Smooth muscle cell (in vitro differentiated cells): Measurements from ENCODE around the gene CENPP. TPM values are rescaled to one million over a fixed set of nuclear protein-coding genes. Genes with fewer than 3 reads are reported as not detected.

Experiments
- DNase-seq: peaks from one replicate; lab custom pipeline; 2025; ENCODE audit not compliant: unreplicated experiment; lab: John Stamatoyannopoulos, UW
- H2AFZ ChIP-seq: fragments of 200-600 bp; sonication (generic); 2 replicates; pipeline ENCODE4 v1.6.0; 2016; ENCODE audit warnings: antibody characterized with exemption, low read depth, mild to moderate bottlenecking
- H3F3A ChIP-seq: fragments of 200-600 bp; sonication (generic); 2 replicates; pipeline ENCODE4 v1.6.0; 2017; ENCODE audit warnings: antibody characterized with exemption, low read depth
- H3K27ac ChIP-seq: fragments of 200-600 bp; sonication (generic); 2 replicates; pipeline ENCODE4 v1.5.1; 2016; ENCODE audit warnings: low read depth, mild to moderate bottlenecking
- H3K27me3 ChIP-seq: fragments of 200-600 bp; sonication (generic); 2 replicates; pipeline ENCODE4 v1.6.1; 2016; ENCODE audit warnings: low read depth, mild to moderate bottlenecking
- H3K36me3 ChIP-seq: fragments of 200-600 bp; sonication (generic); 2 replicates; pipeline ENCODE4 v1.5.1; 2016; ENCODE audit warnings: low read depth
- H3K4me1 ChIP-seq: fragments of 200-600 bp; sonication (generic); 2 replicates; pipeline ENCODE4 v1.5.1; 2016; ENCODE audit warnings: low read depth
- H3K4me2 ChIP-seq: fragments of 200-600 bp; sonication (generic); 2 replicates; pipeline ENCODE4 v1.6.0; 2016; ENCODE audit warnings: mild to moderate bottlenecking
- H3K4me3 ChIP-seq: fragments of 200-600 bp; sonication (generic); 2 replicates; pipeline ENCODE4 v1.5.1; 2016; ENCODE audit warnings: mild to moderate bottlenecking
- H3K79me2 ChIP-seq: fragments of 200-600 bp; sonication (generic); 2 replicates; pipeline ENCODE4 v1.6.0; 2016; ENCODE audit warnings: low read depth, mild to moderate bottlenecking
- H3K9ac ChIP-seq: fragments of 200-600 bp; sonication (generic); 2 replicates; pipeline ENCODE4 v1.6.0; 2016; ENCODE audit warnings: low read depth
- H3K9me3 ChIP-seq: fragments of 200-600 bp; sonication (generic); replicated peaks from 2 replicates; pipeline ENCODE4 v1.5.1; 2016; ENCODE audit warnings: low read depth
- H4K20me1 ChIP-seq: fragments of 200-600 bp; sonication (generic); 2 replicates; pipeline ENCODE4 v1.6.0; 2016; ENCODE audit warnings: low read depth
- WGBS: methylation state at CpG from one replicate; pipeline ENCODE4 v1.1.7; 2016; ENCODE audit warnings: low lambda C conversion rate; 5-methylcytosine and 5-hydroxymethylcytosine counted together
- polyA plus RNA-seq: library from polyadenylated mRNA; unstranded; fragments of >200 nt; fragmentation: Nextera tagmentation; extraction: Ambion mirVana; gene quantifications from 2 replicates; pipeline ENCODE4 v1.2.1, GENCODE V29; 2016
- total RNA-seq: library from RNA; depleted of rRNA; stranded (reverse); fragments of >200 nt; gene quantifications from 2 replicates; pipeline ENCODE4 v1.2.3, GENCODE V29; 2014
- TF ChIP-seq, protein P1 (sequence below): fragments of 200-600 bp; sonication (generic); IDR thresholded peaks from 2 replicates; pipeline ENCODE4 v1.5.1; 2017; ENCODE audit warnings: borderline replicate concordance, mild to moderate bottlenecking, antibody characterized with exemption; ENCODE audit not compliant: insufficient read depth, poor library complexity, severe bottlenecking

Gene CENPP
- total and polyA plus RNA-seq, 2 experiments from 2014 or later: 4.2 to 17.5 TPM

DNA sequence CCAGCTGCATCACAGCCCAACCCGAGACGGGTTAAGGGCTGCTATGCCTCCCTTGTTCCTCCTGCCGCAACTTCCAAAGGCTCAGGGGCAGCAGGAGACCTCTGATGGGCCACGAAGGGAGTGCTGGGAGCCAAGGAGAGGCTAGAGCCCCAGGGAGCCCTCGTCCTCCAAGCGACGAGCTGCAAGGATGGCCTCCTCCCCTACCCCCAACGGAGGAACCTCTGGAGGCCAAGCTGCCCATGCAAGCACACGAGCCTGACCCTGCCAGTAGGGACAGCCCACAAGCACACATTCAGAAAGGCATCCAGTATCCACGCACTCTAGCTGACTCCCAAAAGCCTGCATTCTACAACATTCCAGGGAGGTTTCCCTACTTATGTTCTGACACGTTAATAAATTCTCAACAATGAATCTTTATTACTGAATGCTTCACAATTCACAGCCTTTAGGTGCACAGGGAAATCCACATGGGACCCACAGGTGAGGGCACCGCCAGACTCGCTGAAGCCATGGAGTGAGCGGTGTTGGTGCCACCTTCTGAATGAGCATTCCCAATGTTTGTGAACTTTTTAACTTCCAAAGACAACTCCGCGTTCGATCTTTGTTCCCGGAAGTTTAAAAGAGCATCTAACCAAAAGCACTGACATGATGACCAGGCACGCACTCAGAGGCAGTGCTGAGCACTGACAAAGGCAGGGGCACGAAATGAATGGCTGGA lies 315.5 kb downstream of the CENPP start:
- Histone ChIP-seq H3K9ac (no peak overlapping the region), H3K36me3 (peaks cover 8% of the 10 kb centered on the region), H3K27me3 (no peaks in the 10 kb centered on the region), H3K27ac (no peak overlapping the region), H2AFZ (no peak overlapping the region), H3K4me1 (no peaks in the 10 kb centered on the region), H3K4me3 (no peak overlapping the region), H4K20me1 (no peaks in the 10 kb centered on the region), H3K79me2 (peaks cover 9% of the 10 kb centered on the region), H3K9me3 (no peaks in the 10 kb centered on the region), H3F3A (no peaks in the 10 kb centered on the region), H3K4me2 (no peak overlapping the region)
- WGBS: 92% methylated on average over 20 of the region's 20 CpGs
- TF ChIP-seq, protein P1, sequence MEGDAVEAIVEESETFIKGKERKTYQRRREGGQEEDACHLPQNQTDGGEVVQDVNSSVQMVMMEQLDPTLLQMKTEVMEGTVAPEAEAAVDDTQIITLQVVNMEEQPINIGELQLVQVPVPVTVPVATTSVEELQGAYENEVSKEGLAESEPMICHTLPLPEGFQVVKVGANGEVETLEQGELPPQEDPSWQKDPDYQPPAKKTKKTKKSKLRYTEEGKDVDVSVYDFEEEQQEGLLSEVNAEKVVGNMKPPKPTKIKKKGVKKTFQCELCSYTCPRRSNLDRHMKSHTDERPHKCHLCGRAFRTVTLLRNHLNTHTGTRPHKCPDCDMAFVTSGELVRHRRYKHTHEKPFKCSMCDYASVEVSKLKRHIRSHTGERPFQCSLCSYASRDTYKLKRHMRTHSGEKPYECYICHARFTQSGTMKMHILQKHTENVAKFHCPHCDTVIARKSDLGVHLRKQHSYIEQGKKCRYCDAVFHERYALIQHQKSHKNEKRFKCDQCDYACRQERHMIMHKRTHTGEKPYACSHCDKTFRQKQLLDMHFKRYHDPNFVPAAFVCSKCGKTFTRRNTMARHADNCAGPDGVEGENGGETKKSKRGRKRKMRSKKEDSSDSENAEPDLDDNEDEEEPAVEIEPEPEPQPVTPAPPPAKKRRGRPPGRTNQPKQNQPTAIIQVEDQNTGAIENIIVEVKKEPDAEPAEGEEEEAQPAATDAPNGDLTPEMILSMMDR: no peak
- no peak for DNase-seq

DNA sequence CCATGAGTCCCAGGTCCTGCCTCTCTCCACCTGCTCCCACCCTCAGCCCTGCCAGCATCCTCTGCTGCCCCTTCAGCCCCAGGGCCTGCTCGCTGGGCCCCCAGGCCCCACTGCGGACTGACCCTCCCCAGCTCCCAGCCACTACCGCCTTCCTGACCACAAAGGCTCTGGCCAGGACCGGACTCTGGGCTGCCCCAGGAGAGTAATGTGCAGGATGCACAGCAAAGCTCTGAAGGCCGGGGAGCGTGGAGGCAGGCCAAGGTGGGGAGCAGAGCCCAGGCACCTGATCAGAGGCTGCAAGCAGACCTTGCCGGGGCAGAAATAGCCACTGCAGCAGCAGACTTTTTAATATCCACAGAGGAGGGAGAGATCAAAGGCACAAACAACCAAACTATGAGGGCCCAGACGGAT lies 316.3 kb downstream of the CENPP start:
- Histone ChIP-seq H3F3A (no peaks in the 10 kb centered on the region), H3K9me3 (no peaks in the 10 kb centered on the region), H3K4me1 (no peaks in the 10 kb centered on the region), H3K9ac (no peak overlapping the region), H3K27ac (no peak overlapping the region), H3K36me3 (peaks cover 7% of the 10 kb centered on the region), H2AFZ (no peak overlapping the region), H4K20me1 (no peaks in the 10 kb centered on the region), H3K4me3 (no peak overlapping the region), H3K79me2 (peaks cover 9% of the 10 kb centered on the region), H3K4me2 (no peak overlapping the region), H3K27me3 (no peaks in the 10 kb centered on the region)
- TF ChIP-seq, protein P1: no peak
- DNase-seq: no peak
- 98% methylated on average over 7 of the region's 8 CpGs for WGBS

DNA sequence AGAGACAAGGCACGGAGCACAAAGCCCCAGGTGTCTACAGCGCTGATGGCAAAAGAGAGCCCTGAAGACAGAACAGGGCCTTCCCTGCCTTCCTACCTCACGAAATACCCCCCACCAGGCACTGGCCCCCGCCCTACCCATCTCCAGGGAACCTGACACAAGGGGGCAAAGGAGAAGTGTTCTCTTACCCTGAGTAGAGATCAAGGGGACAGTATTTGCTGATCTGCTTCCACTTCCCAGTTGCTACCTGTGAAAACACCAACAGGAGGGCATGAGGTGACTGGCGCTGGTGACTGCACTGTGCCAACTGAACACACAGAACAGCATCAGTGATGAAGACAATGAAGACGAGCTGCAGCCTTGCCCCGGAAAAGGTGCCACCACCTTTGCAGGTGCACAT lies 316.8 kb downstream of the CENPP start:
- DNase-seq: no peak
- Histone ChIP-seq H3K27ac (no peak overlapping the region), H3K4me1 (no peaks in the 10 kb centered on the region), H3K36me3 (peaks cover 12% of the 10 kb centered on the region), H3K4me2 (no peak overlapping the region), H4K20me1 (no peaks in the 10 kb centered on the region), H3F3A (no peaks in the 10 kb centered on the region), H3K9me3 (no peaks in the 10 kb centered on the region), H3K27me3 (no peaks in the 10 kb centered on the region), H2AFZ (no peak overlapping the region), H3K79me2 (peaks cover 9% of the 10 kb centered on the region), H3K4me3 (no peak overlapping the region), H3K9ac (no peak overlapping the region)
- TF ChIP-seq, protein P1: no peak
- WGBS: 95% methylated on average over 7 of the region's 7 CpGs

DNA sequence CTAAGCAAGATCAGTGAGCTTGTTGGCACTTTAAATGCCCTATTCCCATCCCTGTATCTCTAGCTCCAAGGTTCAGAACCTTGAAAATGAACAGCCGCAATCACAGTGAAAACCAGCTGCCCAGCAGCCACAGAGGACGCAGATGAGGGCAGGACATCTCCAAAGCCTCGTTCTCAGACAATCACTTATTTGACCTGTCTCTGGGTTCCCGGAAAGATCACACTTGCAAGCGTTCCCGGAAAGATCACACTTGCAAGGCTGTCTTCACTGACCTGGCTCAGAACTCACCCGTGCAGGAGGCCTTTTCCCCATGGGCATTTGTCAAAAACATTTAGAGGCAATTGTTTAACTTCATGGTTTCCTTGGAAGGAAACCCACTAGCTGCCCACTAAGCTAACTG lies 318.5 kb downstream of the CENPP start:
- H3K36me3 ChIP-seq: peaks cover 12% of the 10 kb centered on the region
- H3K4me1 ChIP-seq: no peaks in the 10 kb centered on the region
- 98% methylated on average over 7 of the region's 7 CpGs for WGBS
- no peak overlapping the region for H2AFZ ChIP-seq
- H3K27ac ChIP-seq: no peak overlapping the region
- no peak overlapping the region for H3K4me2 ChIP-seq
- DNase-seq: no peak
- no peaks in the 10 kb centered on the region for H4K20me1 ChIP-seq
- H3K79me2 ChIP-seq: peaks cover 9% of the 10 kb centered on the region
- H3F3A ChIP-seq: no peaks in the 10 kb centered on the region
- no peak overlapping the region for H3K4me3 ChIP-seq
- no peaks in the 10 kb centered on the region for H3K27me3 ChIP-seq
- no peak overlapping the region for H3K9ac ChIP-seq
- TF ChIP-seq, protein P1: no peak
- H3K9me3 ChIP-seq: no peaks in the 10 kb centered on the region
